Upper lobe of right lung (tissue), 1 donor: ENCODE data around the gene CLDN5. TPM values are rescaled to one million over a fixed set of nuclear protein-coding genes. Genes with fewer than 3 reads are reported as not detected.

Experiments used
- ATAC-seq: fragments of 200-7000 bp; cut with Tn5 transposase; one replicate; pipeline ENCODE4 v1.9.1; 2020; ENCODE audit warnings: mild to moderate bottlenecking, moderate library complexity
- DNase-seq: peaks from one replicate; pipeline ENCODE4 v3.0.0-alpha.2; 2020
- H3K27ac ChIP-seq: fragments of 200-600 bp; one replicate; pipeline ENCODE4 v1.8.0; 2022
- H3K27me3 ChIP-seq: fragments of 200-600 bp; one replicate; pipeline ENCODE4 v1.8.0; 2022; ENCODE audit warnings: mild to moderate bottlenecking
- H3K36me3 ChIP-seq: fragments of 200-600 bp; one replicate; pipeline ENCODE4 v1.8.0; 2022
- H3K4me1 ChIP-seq: fragments of 200-600 bp; one replicate; pipeline ENCODE4 v1.8.0; 2022
- H3K4me3 ChIP-seq: fragments of 200-600 bp; one replicate; pipeline ENCODE4 v1.8.0; 2022; ENCODE audit warnings: mild to moderate bottlenecking
- H3K9me3 ChIP-seq: fragments of 200-600 bp; one replicate; pipeline ENCODE4 v1.8.0; 2022
- intact Hi-C: fragments of 100-400 bp; cut with DNase I; formaldehyde crosslinking; loops from one replicate; pipeline ENCODE4 v1.11.0; 2022
- total RNA-seq: library from RNA; stranded (reverse); fragmentation: NEBNext Ultra II Directional; extraction: Animal tissue kit (Norgen Biotek cat#: 25700); gene quantifications from one replicate; pipeline ENCODE4 v1.2.1, GENCODE V29; 2021
- TF ChIP-seq, protein P1 (sequence below): fragments of 200-600 bp; IDR thresholded peaks from one replicate; pipeline ENCODE4 v1.8.0; 2022; ENCODE audit warnings: antibody characterized with exemption
- donor health status: DM: no; HTN: yes; CAD: no; lungs with severe emphysema.

Gene CLDN5
- total RNA-seq, 1 donor from 2014 or later = 274 TPM

DNA sequence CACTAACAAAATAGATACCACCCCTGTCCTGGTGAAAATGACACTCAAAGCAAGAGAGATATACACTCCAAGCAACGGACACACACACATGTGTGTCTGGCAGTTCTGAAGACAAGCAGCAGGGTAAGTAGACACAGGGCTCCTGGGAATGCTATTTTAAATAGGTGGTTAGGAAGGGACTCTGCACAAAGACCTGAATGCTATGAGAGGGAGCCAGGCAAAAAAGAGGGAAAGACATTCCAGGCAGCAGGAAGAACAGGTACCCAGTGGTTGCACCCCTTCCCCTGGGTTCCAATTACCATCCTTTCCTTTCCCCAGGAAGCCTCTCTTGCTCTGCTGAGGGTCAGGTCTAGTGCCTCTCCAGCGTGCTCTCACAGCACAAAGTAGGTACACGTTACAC lies 48.2 kb downstream of the CLDN5 start:
- TF ChIP-seq, protein P1, sequence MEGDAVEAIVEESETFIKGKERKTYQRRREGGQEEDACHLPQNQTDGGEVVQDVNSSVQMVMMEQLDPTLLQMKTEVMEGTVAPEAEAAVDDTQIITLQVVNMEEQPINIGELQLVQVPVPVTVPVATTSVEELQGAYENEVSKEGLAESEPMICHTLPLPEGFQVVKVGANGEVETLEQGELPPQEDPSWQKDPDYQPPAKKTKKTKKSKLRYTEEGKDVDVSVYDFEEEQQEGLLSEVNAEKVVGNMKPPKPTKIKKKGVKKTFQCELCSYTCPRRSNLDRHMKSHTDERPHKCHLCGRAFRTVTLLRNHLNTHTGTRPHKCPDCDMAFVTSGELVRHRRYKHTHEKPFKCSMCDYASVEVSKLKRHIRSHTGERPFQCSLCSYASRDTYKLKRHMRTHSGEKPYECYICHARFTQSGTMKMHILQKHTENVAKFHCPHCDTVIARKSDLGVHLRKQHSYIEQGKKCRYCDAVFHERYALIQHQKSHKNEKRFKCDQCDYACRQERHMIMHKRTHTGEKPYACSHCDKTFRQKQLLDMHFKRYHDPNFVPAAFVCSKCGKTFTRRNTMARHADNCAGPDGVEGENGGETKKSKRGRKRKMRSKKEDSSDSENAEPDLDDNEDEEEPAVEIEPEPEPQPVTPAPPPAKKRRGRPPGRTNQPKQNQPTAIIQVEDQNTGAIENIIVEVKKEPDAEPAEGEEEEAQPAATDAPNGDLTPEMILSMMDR = no peak
- Histone ChIP-seq H3K9me3 (no peaks in the 10 kb centered on the region), H3K4me3 (no peak overlapping the region), H3K27me3 (no peaks in the 10 kb centered on the region), H3K36me3 (peaks cover 37% of the 10 kb centered on the region), H3K4me1 (peaks cover 19% of the 10 kb centered on the region), H3K27ac (no peak overlapping the region)
- ATAC-seq (no peak), DNase-seq (no peak)
- intact Hi-C loops = no loop called here

GRCh38 chr22:19473578-19473977 lies 50.6 kb downstream of the CLDN5 start:
- Histone ChIP-seq H3K4me3 (no peak overlapping the region), H3K9me3 (no peaks in the 10 kb centered on the region), H3K36me3 (peaks cover 62% of the 10 kb centered on the region), H3K27ac (no peak overlapping the region), H3K27me3 (no peaks in the 10 kb centered on the region), H3K4me1 (peaks cover 15% of the 10 kb centered on the region)
- intact Hi-C loops = no loop called here
- ATAC-seq (no peak), DNase-seq (no peak)
- TF ChIP-seq, protein P1 = no peak

Other genes with a start within 250 kb of the CLDN5 start
- gene CLTCL1, start 232.7 kb downstream of the CLDN5 start, total RNA-seq = 4.3 TPM
- gene HIRA, start 92.7 kb downstream of the CLDN5 start, total RNA-seq = 23.3 TPM
- gene MRPL40, start 91.9 kb downstream of the CLDN5 start, total RNA-seq = 20.5 TPM
- gene C22orf39, start 76.7 kb downstream of the CLDN5 start, total RNA-seq = 35.6 TPM
- 43.1 TPM for gene UFD1, start 45.2 kb downstream of the CLDN5 start, total RNA-seq
- 0.58 TPM for gene CDC45, start 44.5 kb downstream of the CLDN5 start, total RNA-seq
- 11.5 TPM for gene SEPTIN5, start 190.1 kb upstream of the CLDN5 start, total RNA-seq
- gene GP1BB, start 199.1 kb upstream of the CLDN5 start, total RNA-seq = 1.3 TPM
- gene TBX1, start 236.4 kb upstream of the CLDN5 start, total RNA-seq = 15.4 TPM